ENCODE data around the gene RNF13.
"Not testable (repeated sequence)": the region's sequence is repeated elsewhere in the genome, so short reads cannot be mapped to it uniquely, and the experiment has no call there.

RNF13 gene

GRCh38 chr3:149801639-149802038 is 11.4 kb upstream of the RNF13 start:
- no peak for DNase-seq

GRCh38 chr3:149806171-149806778 is 6.7 kb upstream of the RNF13 start:
- no peak for DNase-seq

- peak; percentile 67 for DNase-seq
These were observed 4.7 kb upstream of the RNF13 start for GRCh38 chr3:149808209-149808829.

- DNase-seq: no peak
These were observed 3.3 kb upstream of the RNF13 start for GRCh38 chr3:149809699-149810098.

GRCh38 chr3:149810846-149811245 is 2.2 kb upstream of the RNF13 start:
- DNase-seq: no peak

GRCh38 chr3:149812165-149812605 is 830 bp upstream of the RNF13 start:
- no peak for DNase-seq

- peak; percentile 24 for DNase-seq
These were observed 609 bp downstream of the RNF13 start for GRCh38 chr3:149813367-149814281.

GRCh38 chr3:149815321-149815720 is 2.3 kb downstream of the RNF13 start:
- DNase-seq: no peak

- DNase-seq: no peak
These were observed 2.7 kb downstream of the RNF13 start for GRCh38 chr3:149815728-149816127.

GRCh38 chr3:149816311-149816710 is 3.3 kb downstream of the RNF13 start:
- DNase-seq: no peak

GRCh38 chr3:149816986-149817385 is 4.0 kb downstream of the RNF13 start:
- no peak for DNase-seq

- DNase-seq: no peak
These were observed 6.4 kb downstream of the RNF13 start for GRCh38 chr3:149819432-149819831.

GRCh38 chr3:149820183-149820582 is 7.2 kb downstream of the RNF13 start:
- DNase-seq: no peak

GRCh38 chr3:149826636-149827035 is 13.6 kb downstream of the RNF13 start:
- DNase-seq: no peak

- DNase-seq: no peak
These were observed 15.4 kb downstream of the RNF13 start for GRCh38 chr3:149828390-149828789.

GRCh38 chr3:149829631-149830030 is 16.6 kb downstream of the RNF13 start:
- not testable (repeated sequence) for DNase-seq

GRCh38 chr3:149830902-149831301 is 17.9 kb downstream of the RNF13 start:
- no peak for DNase-seq

GRCh38 chr3:149831321-149831720 is 18.3 kb downstream of the RNF13 start:
- no peak for DNase-seq

GRCh38 chr3:149832086-149832485 is 19.1 kb downstream of the RNF13 start:
- DNase-seq: no peak

GRCh38 chr3:149833241-149833640 is 20.2 kb downstream of the RNF13 start:
- DNase-seq: no peak

- DNase-seq: not testable (repeated sequence)
These were observed 25.5 kb downstream of the RNF13 start for GRCh38 chr3:149838491-149838890.

- not testable (repeated sequence) for DNase-seq
These were observed 26.5 kb downstream of the RNF13 start for GRCh38 chr3:149839469-149839868.

- DNase-seq: no peak
These were observed 26.9 kb downstream of the RNF13 start for GRCh38 chr3:149839896-149840295.

- DNase-seq: no peak
These were observed 30.5 kb downstream of the RNF13 start for GRCh38 chr3:149843502-149843901.

All from CD4-positive, alpha-beta T cell treated with Interleukin-10 for 1 hour (primary cell).